SK-N-SH treated with all-trans-retinoic acid at 6 μM for 48 hours (cell line): ENCODE data around the gene SEMA3E.

Experiments
- ATAC-seq: fragments of 200-7000 bp; cut with Tn5 transposase; 3 replicates; pipeline ENCODE4 v1.9.1; 2020; ENCODE audit warnings: mild to moderate bottlenecking, moderate library complexity
- ARNTL ChIP-seq: fragments of 450-650 bp; formaldehyde crosslinking; IDR thresholded peaks from 2 replicates; pipeline ENCODE4 v1.5.0; 2020; ENCODE audit warnings: low read depth, mild to moderate bottlenecking, moderate library complexity, borderline replicate concordance
- BACH2 ChIP-seq: fragments of 250-450 bp; sonication (Bioruptor Pico); IDR thresholded peaks from 2 replicates; pipeline ENCODE4 v1.9.0; 2021; ENCODE audit warnings: mild to moderate bottlenecking, borderline replicate concordance
- CSDC2 ChIP-seq: fragments of 250-450 bp; sonication (Bioruptor Pico); IDR thresholded peaks from 2 replicates; pipeline ENCODE4 v1.5.0; 2020; ENCODE audit warnings: mild to moderate bottlenecking, moderate library complexity
- CSRNP3 ChIP-seq: fragments of 250-450 bp; sonication (Bioruptor Pico); IDR thresholded peaks from 2 replicates; pipeline ENCODE4 v1.5.1; 2021; ENCODE audit warnings: mild to moderate bottlenecking, moderate library complexity
- ESRRG ChIP-seq: fragments of 250-450 bp; sonication (Bioruptor Pico); IDR thresholded peaks from 2 replicates; pipeline ENCODE4 v1.6.1; 2021; ENCODE audit warnings: mild to moderate bottlenecking
- GLIS3 ChIP-seq: fragments of 250-450 bp; sonication (Bioruptor Pico); IDR thresholded peaks from 2 replicates; pipeline ENCODE4 v1.5.0; 2020; ENCODE audit warnings: mild to moderate bottlenecking, moderate library complexity
- ISL1 ChIP-seq: fragments of 250-450 bp; sonication (Bioruptor Pico); IDR thresholded peaks from 2 replicates; pipeline ENCODE4 v2.1.2; 2022; ENCODE audit warnings: mild to moderate bottlenecking, moderate library complexity
- OSR1 ChIP-seq: fragments of 250-450 bp; sonication (Bioruptor Pico); IDR thresholded peaks from 2 replicates; pipeline ENCODE4 v1.8.0; 2022; ENCODE audit warnings: moderate library complexity, mild to moderate bottlenecking, inconsistent platforms
- PATZ1 ChIP-seq: fragments of 250-450 bp; sonication (Bioruptor Pico); IDR thresholded peaks from 2 replicates; pipeline ENCODE4 v1.8.0; 2020; ENCODE audit warnings: mild to moderate bottlenecking, moderate library complexity, borderline replicate concordance
- POU6F1 ChIP-seq: fragments of 250-450 bp; sonication (Bioruptor Pico); IDR thresholded peaks from 2 replicates; pipeline ENCODE4 v1.8.0; 2021; ENCODE audit warnings: low read depth, mild to moderate bottlenecking, moderate library complexity, borderline replicate concordance
- PPARA ChIP-seq: fragments of 250-450 bp; sonication (Bioruptor Pico); IDR thresholded peaks from 2 replicates; pipeline ENCODE4 v1.5.0; 2020; ENCODE audit warnings: mild to moderate bottlenecking, borderline replicate concordance
- RARB ChIP-seq: fragments of 250-450 bp; sonication (Bioruptor Pico); IDR thresholded peaks from 2 replicates; pipeline ENCODE4 v1.8.0; 2021; ENCODE audit warnings: mild to moderate bottlenecking, moderate library complexity
- SNAI2 ChIP-seq: fragments of 250-450 bp; sonication (Bioruptor Pico); IDR thresholded peaks from 2 replicates; pipeline ENCODE4 v1.5.0; 2020; ENCODE audit warnings: mild to moderate bottlenecking, moderate library complexity
- TCF4 ChIP-seq: fragments of 250-450 bp; sonication (Bioruptor Pico); IDR thresholded peaks from 2 replicates; pipeline ENCODE4 v1.8.0; 2021; ENCODE audit warnings: mild to moderate bottlenecking, moderate library complexity, borderline replicate concordance
- ZC3H10 ChIP-seq: fragments of 250-450 bp; sonication (Bioruptor Pico); IDR thresholded peaks from 2 replicates; pipeline ENCODE4 v1.5.1; 2021; ENCODE audit warnings: mild to moderate bottlenecking, moderate library complexity
- ZFP3 ChIP-seq: fragments of 250-450 bp; sonication (Bioruptor Pico); IDR thresholded peaks from 2 replicates; pipeline ENCODE4 v1.5.0; 2020; ENCODE audit warnings: mild to moderate bottlenecking, moderate library complexity
- ZFP30 ChIP-seq: fragments of 450-650 bp; formaldehyde crosslinking; IDR thresholded peaks from 2 replicates; pipeline ENCODE4 v1.5.0; 2022; ENCODE audit warnings: mild to moderate bottlenecking, moderate library complexity
- ZNF70 ChIP-seq: fragments of 450-650 bp; formaldehyde crosslinking; IDR thresholded peaks from 2 replicates; pipeline ENCODE4 v1.5.0; 2020; ENCODE audit warnings: mild to moderate bottlenecking, moderate library complexity
- ZNF8 ChIP-seq: fragments of 450-650 bp; formaldehyde crosslinking; IDR thresholded peaks from 2 replicates; pipeline ENCODE4 v1.5.0; 2020; ENCODE audit warnings: mild to moderate bottlenecking, moderate library complexity
- TF ChIP-seq, protein P1 (sequence below): fragments of 250-450 bp; sonication (Bioruptor Pico); IDR thresholded peaks from 2 replicates; pipeline ENCODE4 v1.5.0; 2020; ENCODE audit warnings: mild to moderate bottlenecking, moderate library complexity
- TF ChIP-seq, protein P2 (sequence below): fragments of 250-450 bp; sonication (Bioruptor Pico); IDR thresholded peaks from 2 replicates; pipeline ENCODE4 v1.5.1; 2020; ENCODE audit warnings: low read depth, mild to moderate bottlenecking, moderate library complexity

Gene SEMA3E

DNA sequence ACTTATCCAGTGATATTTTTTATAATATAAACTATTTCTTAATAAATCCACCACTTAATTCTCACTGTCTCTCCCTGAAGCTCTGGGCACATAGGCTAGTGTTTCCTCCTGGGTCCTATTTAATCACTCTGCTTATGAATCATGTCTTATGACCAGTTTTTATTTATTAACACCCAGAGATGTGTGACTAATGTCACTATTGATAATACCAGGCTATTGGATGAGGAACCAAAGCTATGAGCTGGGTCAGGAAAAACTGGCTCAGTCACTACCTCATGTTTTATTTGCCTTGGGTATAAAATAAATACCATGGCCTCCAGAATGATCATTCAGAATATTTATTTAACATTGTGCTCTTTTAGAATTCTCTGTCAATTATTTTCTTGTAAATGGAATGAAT, 5.2 kb downstream of the SEMA3E start:
- ATAC-seq: no peak
- TF ChIP-seq ZNF70 (CRISPR knock-in tag): no peak
- no peak for TF ChIP-seq TCF4 (CRISPR knock-in tag)
- TF ChIP-seq ESRRG (CRISPR knock-in tag): no peak
- no peak for TF ChIP-seq PATZ1 (CRISPR knock-in tag)

DNA sequence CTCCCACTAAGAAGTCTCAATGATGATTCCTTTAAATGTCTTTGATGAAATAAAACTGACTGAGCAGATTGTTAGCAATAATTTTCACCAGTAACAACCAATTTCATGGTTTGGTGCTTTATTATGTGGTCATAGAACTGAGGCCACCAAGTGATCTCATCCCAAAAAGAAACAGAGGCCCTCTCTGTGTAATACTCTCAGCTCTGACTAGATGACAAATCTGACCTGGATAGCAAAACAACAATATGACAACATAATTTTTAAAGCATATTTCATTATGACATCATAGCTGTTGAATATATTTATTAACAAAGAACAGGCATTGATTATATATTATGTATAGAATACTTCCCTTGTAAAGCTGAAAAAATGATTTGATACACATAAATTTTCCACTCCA, 5.9 kb downstream of the SEMA3E start:
- ATAC-seq: no peak
- TF ChIP-seq, protein P1, sequence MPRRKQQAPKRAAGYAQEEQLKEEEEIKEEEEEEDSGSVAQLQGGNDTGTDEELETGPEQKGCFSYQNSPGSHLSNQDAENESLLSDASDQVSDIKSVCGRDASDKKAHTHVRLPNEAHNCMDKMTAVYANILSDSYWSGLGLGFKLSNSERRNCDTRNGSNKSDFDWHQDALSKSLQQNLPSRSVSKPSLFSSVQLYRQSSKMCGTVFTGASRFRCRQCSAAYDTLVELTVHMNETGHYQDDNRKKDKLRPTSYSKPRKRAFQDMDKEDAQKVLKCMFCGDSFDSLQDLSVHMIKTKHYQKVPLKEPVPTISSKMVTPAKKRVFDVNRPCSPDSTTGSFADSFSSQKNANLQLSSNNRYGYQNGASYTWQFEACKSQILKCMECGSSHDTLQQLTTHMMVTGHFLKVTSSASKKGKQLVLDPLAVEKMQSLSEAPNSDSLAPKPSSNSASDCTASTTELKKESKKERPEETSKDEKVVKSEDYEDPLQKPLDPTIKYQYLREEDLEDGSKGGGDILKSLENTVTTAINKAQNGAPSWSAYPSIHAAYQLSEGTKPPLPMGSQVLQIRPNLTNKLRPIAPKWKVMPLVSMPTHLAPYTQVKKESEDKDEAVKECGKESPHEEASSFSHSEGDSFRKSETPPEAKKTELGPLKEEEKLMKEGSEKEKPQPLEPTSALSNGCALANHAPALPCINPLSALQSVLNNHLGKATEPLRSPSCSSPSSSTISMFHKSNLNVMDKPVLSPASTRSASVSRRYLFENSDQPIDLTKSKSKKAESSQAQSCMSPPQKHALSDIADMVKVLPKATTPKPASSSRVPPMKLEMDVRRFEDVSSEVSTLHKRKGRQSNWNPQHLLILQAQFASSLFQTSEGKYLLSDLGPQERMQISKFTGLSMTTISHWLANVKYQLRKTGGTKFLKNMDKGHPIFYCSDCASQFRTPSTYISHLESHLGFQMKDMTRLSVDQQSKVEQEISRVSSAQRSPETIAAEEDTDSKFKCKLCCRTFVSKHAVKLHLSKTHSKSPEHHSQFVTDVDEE (CRISPR knock-in tag): no peak
- TF ChIP-seq, all 23 proteins: peak for 0

- peak; percentile 33; the same call in 2 of the 3 replicates for ATAC-seq
- TF ChIP-seq, protein P2, sequence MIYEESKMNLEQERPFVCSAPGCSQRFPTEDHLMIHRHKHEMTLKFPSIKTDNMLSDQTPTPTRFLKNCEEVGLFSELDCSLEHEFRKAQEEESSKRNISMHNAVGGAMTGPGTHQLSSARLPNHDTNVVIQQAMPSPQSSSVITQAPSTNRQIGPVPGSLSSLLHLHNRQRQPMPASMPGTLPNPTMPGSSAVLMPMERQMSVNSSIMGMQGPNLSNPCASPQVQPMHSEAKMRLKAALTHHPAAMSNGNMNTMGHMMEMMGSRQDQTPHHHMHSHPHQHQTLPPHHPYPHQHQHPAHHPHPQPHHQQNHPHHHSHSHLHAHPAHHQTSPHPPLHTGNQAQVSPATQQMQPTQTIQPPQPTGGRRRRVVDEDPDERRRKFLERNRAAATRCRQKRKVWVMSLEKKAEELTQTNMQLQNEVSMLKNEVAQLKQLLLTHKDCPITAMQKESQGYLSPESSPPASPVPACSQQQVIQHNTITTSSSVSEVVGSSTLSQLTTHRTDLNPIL (CRISPR knock-in tag): no peak
- no peak for TF ChIP-seq ESRRG (CRISPR knock-in tag)
- no peak for TF ChIP-seq ZC3H10 (CRISPR knock-in tag)
- TF ChIP-seq RARB: no peak
- no peak for TF ChIP-seq PATZ1 (CRISPR knock-in tag)
- TF ChIP-seq GLIS3 (CRISPR knock-in tag): no peak
- no peak for TF ChIP-seq BACH2
- TF ChIP-seq, protein P1 (CRISPR knock-in tag): no peak
- TF ChIP-seq ARNTL (CRISPR knock-in tag): no peak
- TF ChIP-seq POU6F1 (CRISPR knock-in tag): no peak
- no peak for TF ChIP-seq CSDC2
- no peak for TF ChIP-seq OSR1 (CRISPR knock-in tag)
- no peak for TF ChIP-seq CSRNP3 (CRISPR knock-in tag)
- TF ChIP-seq ZNF8 (CRISPR knock-in tag): no peak
- no peak for TF ChIP-seq TCF4 (CRISPR knock-in tag)
- TF ChIP-seq ZFP30 (CRISPR knock-in tag): no peak
- TF ChIP-seq PPARA (CRISPR knock-in tag): no peak
- TF ChIP-seq SNAI2 (CRISPR knock-in tag): no peak
- TF ChIP-seq ISL1 (CRISPR knock-in tag): no peak
- TF ChIP-seq ZFP3 (CRISPR knock-in tag): no peak
Measured at GRCh38 chr7:83640731-83641537, 8.0 kb downstream of the SEMA3E start.
